Left ventricle myocardium inferior (tissue), 1 donor: ENCODE data around the gene MPST. TPM values are rescaled to one million over a fixed set of nuclear protein-coding genes. Genes with fewer than 3 reads are reported as not detected.

Experiments
- DNase-seq: peaks from one replicate; pipeline ENCODE4 v3.0.0-alpha.2; 2020
- H3K27ac ChIP-seq: fragments of 200-600 bp; replicated peaks from 2 replicates; pipeline ENCODE4 v1.8.0; 2021
- H3K27me3 ChIP-seq: fragments of 200-600 bp; 2 replicates; pipeline ENCODE4 v1.8.0; 2021; ENCODE audit warnings: low read depth
- H3K36me3 ChIP-seq: fragments of 200-600 bp; 2 replicates; pipeline ENCODE4 v1.8.0; 2021
- H3K4me1 ChIP-seq: fragments of 200-600 bp; 2 replicates; pipeline ENCODE4 v1.8.0; 2021
- H3K4me3 ChIP-seq: fragments of 200-600 bp; 2 replicates; pipeline ENCODE4 v1.8.0; 2021; ENCODE audit warnings: mild to moderate bottlenecking, moderate library complexity
- H3K9me3 ChIP-seq: fragments of 200-600 bp; replicated peaks from 2 replicates; pipeline ENCODE4 v1.8.0; 2021
- intact Hi-C: fragments of 100-400 bp; cut with micrococcal nuclease; formaldehyde crosslinking; loops from one replicate; pipeline ENCODE4 v1.11.0; 2022
- total RNA-seq: library from RNA; stranded (reverse); fragmentation: NEBNext Ultra II Directional; extraction: Animal tissue kit (Norgen Biotek cat#: 25700); gene quantifications from one replicate; pipeline ENCODE4 v1.2.1, GENCODE V29; 2021
- TF ChIP-seq, protein P1 (sequence below): fragments of 200-600 bp; IDR thresholded peaks from 2 replicates; pipeline ENCODE4 v1.8.0; 2021; ENCODE audit warnings: antibody characterized with exemption, mild to moderate bottlenecking, borderline replicate concordance
- donor health status: DM: no; HTN: yes; CAD: no; lungs with severe emphysema.

The MPST gene
- total RNA-seq, 1 donor from 2014 or later: 58.3 TPM

DNA sequence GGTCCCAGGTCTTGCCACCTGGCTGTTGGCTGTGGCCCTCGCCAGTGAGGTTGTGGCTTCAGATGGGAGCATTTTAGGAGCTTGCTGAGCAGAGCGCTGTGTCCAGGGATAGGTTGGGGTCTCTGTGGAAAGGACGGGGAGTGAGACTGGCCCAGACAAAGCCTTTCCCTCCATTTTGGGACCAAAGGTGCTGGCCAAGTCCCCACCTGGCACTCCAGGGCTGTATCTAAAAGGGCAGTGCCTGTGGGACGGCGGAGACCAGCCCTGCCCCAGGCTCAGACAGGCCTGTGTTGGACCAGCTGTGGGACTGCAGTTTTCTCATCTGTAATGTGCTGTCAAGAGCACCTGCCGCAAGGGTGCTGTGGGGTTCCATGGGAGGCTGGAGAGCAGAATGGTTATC is 27.0 kb downstream of the MPST start:
- no peaks in the 10 kb centered on the region for H3K36me3 ChIP-seq
- no peak for DNase-seq
- intact Hi-C loops: no loop called here

DNA sequence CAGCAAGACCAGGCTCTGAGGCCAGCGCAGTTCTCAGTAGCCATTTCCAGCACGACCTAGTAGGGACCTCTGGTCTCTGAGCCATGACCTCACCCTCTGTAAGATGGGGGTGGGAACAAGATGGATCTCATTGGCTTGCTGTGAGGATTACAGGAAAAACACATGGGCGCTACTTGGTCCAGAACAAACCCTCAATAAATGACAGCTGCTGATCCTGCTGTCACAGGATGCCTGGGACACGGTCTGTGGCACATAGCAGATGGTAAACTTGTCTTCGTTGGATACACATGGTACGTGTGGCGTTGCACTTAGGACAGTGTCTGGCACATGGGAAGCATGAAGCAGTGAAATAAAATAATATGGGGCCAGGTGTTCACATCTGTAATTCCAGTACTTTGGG is 27.5 kb downstream of the MPST start:
- TF ChIP-seq, protein P1, sequence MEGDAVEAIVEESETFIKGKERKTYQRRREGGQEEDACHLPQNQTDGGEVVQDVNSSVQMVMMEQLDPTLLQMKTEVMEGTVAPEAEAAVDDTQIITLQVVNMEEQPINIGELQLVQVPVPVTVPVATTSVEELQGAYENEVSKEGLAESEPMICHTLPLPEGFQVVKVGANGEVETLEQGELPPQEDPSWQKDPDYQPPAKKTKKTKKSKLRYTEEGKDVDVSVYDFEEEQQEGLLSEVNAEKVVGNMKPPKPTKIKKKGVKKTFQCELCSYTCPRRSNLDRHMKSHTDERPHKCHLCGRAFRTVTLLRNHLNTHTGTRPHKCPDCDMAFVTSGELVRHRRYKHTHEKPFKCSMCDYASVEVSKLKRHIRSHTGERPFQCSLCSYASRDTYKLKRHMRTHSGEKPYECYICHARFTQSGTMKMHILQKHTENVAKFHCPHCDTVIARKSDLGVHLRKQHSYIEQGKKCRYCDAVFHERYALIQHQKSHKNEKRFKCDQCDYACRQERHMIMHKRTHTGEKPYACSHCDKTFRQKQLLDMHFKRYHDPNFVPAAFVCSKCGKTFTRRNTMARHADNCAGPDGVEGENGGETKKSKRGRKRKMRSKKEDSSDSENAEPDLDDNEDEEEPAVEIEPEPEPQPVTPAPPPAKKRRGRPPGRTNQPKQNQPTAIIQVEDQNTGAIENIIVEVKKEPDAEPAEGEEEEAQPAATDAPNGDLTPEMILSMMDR: no peak
- H3K9me3 ChIP-seq: no peaks in the 10 kb centered on the region

More for the DNA sequence above, 27.0 kb downstream of the MPST start:
- Histone ChIP-seq H3K27me3 (peaks cover 19% of the 10 kb centered on the region), H3K9me3 (no peaks in the 10 kb centered on the region), H3K4me1 (peaks cover 5% of the 10 kb centered on the region), H3K27ac (no peak overlapping the region), H3K4me3 (no peak overlapping the region)
- TF ChIP-seq, protein P1: no peak

DNA sequence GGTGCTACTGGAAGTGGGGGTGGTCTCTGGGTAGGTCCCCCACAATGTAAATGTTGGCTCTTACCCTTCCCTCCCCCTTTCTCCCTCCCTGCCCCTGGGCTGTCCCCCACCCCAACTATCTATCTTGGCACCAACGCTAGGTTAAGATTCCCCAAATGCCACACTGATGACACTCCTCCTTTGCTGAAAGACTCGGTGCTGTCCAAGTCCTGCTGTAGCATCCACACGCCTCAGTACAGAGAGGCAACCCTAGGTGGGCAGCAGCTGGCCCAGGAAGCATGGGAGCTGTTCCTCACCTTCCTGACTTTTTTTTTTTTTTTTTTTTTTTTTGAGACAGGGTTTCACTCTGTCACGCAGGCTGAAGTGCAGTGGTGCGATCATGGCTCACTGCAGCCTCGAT is 28.6 kb downstream of the MPST start:
- intact Hi-C loops: no loop called here
- H3K4me1 ChIP-seq: peaks cover 20% of the 10 kb centered on the region
- no peak overlapping the region for H3K4me3 ChIP-seq
- H3K36me3 ChIP-seq: no peaks in the 10 kb centered on the region
- no peak for DNase-seq
- TF ChIP-seq, protein P1: no peak
- H3K9me3 ChIP-seq: no peaks in the 10 kb centered on the region
- peaks cover 5% of the 10 kb centered on the region for H3K27me3 ChIP-seq
- H3K27ac ChIP-seq: no peak overlapping the region

More for the DNA sequence above, 27.5 kb downstream of the MPST start:
- Histone ChIP-seq H3K4me3 (no peak overlapping the region), H3K27ac (no peak overlapping the region), H3K4me1 (peaks cover 9% of the 10 kb centered on the region), H3K36me3 (no peaks in the 10 kb centered on the region), H3K27me3 (peaks cover 15% of the 10 kb centered on the region)
- DNase-seq: no peak
- intact Hi-C loops: no loop called here

DNA sequence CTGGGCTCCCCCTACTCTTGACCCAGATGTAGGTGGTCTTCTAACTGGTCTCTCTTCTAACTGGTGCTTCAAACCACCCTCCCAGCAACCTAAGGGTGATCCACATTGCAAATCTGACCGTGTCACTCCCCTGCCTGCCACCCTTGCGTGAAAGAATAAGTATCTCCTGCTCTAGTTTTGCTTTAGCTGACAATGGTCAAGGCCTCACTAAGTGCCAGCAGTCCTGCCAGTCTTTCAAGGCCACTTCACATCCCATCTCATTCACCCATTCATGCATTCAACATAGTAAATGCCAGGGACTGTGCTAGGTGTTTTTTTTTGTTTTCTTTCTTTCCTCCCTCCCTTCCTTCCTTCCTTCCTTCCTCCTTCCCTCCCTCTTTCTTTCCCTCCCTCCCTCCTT is 29.7 kb downstream of the MPST start:
- no peak overlapping the region for H3K4me3 ChIP-seq
- H3K27ac ChIP-seq: no peak overlapping the region
- no peaks in the 10 kb centered on the region for H3K27me3 ChIP-seq
- H3K36me3 ChIP-seq: no peaks in the 10 kb centered on the region
- intact Hi-C loops: no loop called here
- no peaks in the 10 kb centered on the region for H3K9me3 ChIP-seq
- no peak for DNase-seq
- TF ChIP-seq, protein P1: no peak
- peaks cover 30% of the 10 kb centered on the region for H3K4me1 ChIP-seq

DNA sequence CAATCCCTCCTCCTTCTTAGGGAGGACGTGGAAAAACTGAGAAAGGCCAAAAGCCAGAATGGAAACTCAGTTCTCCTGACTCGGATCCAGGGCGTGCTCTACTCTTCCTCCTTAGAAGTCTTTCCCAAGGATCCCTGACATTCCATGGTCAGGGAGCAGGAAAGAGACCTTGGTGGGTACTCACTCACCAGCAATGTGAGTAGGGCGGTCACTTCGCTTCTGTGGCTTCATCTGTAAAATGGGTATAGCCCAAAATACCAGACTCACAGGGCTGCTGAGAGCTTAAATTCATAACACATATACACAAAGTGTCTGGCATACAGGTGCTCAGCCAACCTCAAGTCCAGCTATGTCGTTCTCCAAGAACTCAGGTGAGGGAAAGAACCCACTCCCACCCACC is 31.4 kb downstream of the MPST start:
- peak overlapping the region; percentile 81 for H3K4me3 ChIP-seq

More for the DNA sequence above, 31.4 kb downstream of the MPST start:
- intact Hi-C loops: no loop called here
- peaks cover 30% of the 10 kb centered on the region for H3K4me1 ChIP-seq
- H3K36me3 ChIP-seq: peaks cover 3% of the 10 kb centered on the region
- TF ChIP-seq, protein P1: no peak
- no peaks in the 10 kb centered on the region for H3K27me3 ChIP-seq
- DNase-seq: no peak
- H3K9me3 ChIP-seq: no peaks in the 10 kb centered on the region
- peak overlapping the region; percentile 19 for H3K27ac ChIP-seq
